ENCODE results near the gene CXCL8.

- TF ChIP-seq CTCF (conservative IDR thresholded peaks at IDR 0.05 in 1 of 2, IDR thresholded peaks at IDR 0.05 in 1 of 2; ENCODE audit: extremely low read depth in 1 of 2, insufficient read depth in 1 of 2, low read depth in 1 of 2, low read length in 2 of 2) (no peak), EZH2 (IDR thresholded peaks at IDR 0.05; ENCODE audit: borderline replicate concordance, low read length) (no peak)
Measured at GRCh38 chr4:73692701-73693100, 47.7 kb upstream of the CXCL8 start.

Measured in mammary epithelial cell (primary cell).